Esophagus mucosa (tissue), 1 donor: ENCODE data around the gene KRT13. TPM values are rescaled to one million over a fixed set of nuclear protein-coding genes. Genes with fewer than 3 reads are reported as not detected.

Experiments
- ATAC-seq: fragments of 200-7000 bp; cut with Tn5 transposase; one replicate; pipeline ENCODE4 v1.9.1; 2020
- total RNA-seq: library from RNA; stranded (reverse); gene quantifications from one replicate; pipeline ENCODE4 v1.2.4, GENCODE V29; 2023
- donor health status: DM: yes; HTN: yes; CAD: no.

KRT13 gene
- total RNA-seq, 1 donor from 2014 or later: 44,686 TPM

DNA sequence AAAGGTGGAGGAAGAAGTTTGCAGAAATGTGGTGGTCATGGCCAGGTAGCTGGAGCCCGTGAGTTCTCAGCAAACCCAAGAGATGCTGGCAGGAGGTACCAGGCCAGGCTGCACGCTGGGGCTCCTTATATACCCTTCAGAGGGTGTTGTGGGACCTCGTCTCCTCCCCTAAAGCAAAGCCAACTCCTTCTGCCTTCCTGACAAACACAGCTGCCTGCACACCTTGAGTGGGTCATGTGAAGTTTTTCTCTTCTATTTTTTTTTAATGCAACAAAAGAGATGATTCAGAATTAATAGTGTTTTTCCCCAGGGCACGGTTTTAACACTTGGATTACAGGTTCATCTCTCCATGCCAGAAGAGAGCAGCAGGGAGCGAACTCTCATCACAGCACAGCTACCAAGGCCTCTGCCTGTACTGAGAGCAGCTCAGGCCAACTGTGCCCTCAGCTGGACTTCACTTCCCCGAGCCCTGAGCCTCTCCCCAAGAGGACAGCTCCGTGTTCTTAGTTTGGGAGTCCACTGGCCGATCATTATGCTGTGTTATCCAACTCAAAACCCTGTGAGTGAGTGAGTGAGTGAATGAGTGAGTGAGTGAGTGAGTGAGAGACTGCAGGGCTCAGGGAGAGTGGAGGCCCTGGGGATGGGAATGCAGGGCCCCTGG is 13.5 kb upstream of the KRT13 start, which contains the start of gene KRT15:
Gene KRT15 (minus strand): TSS at position 102 of the 661 bp plus-strand sequence. CDS start 63 bp downstream, at position 39.
- peak; percentile 46 for ATAC-seq

DNA sequence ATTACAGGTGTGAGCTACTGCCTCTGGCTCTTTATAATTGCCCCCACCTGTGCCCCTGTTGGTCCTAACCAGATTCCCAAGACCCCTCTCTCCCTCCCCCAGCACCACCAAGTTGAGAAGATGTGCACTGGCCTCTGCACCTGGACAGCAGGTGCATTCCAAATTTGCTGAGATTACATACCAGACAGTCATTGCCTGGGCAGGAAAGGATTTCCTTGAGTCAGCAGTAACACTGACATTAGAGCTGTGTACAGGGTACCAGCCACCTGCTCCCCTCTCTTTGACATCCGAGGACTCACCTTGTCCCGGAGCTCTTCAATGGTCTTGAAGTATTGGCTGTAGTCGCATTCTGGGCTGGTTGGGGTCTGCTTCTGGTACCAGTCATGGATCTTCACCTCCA is 12.6 kb upstream of the KRT13 start:
- ATAC-seq: no peak

DNA sequence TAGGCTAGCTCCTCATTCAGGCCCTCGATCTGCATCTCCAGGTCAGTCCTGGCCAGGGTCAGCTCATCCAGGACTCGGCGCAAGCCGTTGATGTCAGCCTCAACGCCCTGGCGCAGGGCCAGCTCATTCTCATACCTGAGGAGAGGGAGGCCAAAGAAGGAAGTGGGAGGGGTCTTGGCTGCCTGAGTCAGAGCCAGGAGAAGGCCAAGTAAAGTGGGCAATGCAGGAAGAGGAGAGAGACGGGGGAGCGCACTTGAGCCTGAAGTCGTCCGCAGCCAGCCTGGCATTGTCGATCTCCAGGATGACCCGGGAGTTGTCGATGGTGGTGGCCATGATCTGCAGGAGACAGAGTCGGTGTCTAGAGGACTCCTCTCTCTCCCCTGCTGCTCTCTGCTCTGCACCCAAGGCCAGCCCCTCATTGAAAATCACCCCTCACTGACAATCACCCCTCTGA is 11.4 kb upstream of the KRT13 start:
- ATAC-seq: no peak

DNA sequence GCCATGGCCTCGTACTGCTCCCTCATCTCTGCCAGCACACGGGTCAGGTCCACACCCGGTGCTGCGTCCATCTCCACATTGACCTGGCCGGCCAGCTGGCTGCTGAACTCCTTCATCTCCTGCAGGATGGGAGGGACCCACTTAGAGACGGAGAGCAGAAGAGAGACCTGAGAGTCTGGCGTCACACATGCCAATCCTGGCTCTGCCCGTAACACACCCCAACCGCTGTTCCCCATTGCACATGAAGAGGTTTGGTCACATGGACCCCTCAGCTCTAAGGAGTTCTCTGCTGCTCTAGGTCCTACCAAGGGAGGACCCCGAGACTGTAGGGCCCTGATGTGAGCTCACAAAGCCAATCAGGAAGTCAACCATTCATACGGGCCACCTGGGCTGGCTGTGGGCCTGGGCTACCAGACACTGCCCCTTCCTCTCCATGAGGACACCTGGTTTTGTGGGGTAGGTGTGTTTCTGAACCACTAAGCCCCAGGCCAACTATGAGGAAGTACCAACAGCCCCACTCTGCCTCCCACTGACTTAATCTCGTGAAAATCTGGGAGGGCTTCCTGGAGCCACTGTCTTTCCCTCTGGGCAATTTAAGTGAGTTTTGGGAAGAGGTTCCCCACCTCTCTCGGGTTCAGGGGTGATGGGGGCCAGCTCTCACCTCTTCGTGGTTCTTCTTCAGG is 10.9 kb upstream of the KRT13 start:
- ATAC-seq: no peak

DNA sequence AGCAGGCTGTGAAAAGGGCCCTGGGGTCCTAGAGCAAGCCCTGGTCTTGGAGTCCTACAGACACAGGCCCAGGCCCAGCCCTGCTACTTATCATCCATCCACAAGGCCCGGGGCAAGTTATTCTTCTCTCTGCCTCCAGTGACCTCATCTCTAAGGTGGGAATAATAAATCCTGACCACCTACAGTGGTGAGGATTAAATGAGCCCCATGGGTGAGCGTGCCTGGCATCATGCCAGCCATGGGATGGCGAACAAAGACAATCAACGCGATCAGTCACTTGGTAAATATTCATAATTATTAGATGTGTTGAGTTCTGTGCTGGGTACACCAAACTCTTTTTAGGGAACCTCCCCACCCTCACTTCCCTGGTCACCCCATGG is 7.7 kb upstream of the KRT13 start:
- ATAC-seq: peak; percentile 30

DNA sequence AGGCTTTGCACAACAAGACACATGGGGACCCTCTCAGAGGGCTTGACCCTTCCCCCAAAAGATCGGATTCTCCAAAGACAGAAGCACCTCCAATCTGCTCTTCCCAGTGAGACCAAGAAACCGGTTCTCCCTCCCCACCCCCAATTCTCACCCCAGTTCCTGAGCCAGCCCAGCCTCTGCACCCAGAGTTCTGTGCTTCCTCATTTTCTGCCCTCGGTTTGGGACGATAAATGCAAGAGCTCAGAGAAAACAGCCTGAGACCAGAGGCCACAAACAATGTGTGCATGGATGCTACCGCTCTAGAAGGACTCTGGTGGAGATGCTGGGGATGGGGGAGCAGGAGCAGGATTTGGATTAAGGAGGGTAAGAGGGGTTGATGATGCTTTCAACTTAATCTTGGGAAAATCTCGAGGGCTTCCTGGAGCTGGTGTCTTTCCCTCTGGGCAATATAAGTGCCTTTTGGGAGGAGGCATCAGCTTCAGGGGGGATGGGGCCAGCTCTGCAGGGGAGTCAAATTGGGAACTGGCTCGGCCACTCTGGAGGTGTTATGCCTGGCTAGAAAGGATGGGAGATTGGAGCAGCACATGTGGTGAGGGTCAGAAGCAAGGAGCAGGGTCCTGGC is 7.2 kb upstream of the KRT13 start:
- ATAC-seq: peak; percentile 16

DNA sequence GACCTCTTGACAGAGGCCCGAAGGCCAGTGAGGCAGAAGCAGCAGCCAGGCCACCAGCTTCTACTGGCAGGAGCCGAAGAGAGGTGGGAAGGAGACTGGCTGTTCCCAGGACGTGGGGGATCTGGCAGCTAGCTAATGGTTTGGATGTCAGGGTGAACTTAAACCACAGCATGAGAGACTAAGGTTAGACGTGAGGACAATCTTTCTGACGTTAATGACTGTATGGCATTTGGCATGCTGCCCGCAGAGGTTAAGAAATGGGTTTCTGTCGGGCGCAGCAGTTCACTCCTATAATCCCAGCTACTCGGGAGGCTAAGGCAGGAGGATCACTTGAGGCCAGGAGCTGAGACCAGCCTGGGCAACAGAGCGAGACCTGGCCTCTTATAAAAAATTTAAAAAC is 6.3 kb upstream of the KRT13 start:
- ATAC-seq: no peak

DNA sequence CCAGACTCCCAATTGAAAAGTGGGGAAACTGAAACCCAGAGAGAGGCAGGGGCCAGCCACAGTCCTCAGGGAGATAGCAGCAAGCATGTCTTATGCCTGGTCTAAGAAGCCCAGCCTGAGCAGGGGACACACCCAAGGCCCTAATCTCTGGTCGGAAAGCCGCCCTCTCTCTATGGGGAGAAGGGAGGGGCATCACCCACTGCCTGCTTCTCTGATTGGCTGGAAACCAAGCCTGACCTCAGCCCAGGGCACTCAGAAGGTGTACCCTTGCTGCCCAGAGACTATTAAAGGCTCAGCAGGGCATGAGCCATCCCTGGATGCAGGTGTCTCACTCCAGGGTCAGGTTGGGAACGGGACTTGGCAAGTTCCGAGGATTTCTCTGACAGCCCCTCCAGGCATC is 5.7 kb upstream of the KRT13 start:
- peak; percentile 66 for ATAC-seq

DNA sequence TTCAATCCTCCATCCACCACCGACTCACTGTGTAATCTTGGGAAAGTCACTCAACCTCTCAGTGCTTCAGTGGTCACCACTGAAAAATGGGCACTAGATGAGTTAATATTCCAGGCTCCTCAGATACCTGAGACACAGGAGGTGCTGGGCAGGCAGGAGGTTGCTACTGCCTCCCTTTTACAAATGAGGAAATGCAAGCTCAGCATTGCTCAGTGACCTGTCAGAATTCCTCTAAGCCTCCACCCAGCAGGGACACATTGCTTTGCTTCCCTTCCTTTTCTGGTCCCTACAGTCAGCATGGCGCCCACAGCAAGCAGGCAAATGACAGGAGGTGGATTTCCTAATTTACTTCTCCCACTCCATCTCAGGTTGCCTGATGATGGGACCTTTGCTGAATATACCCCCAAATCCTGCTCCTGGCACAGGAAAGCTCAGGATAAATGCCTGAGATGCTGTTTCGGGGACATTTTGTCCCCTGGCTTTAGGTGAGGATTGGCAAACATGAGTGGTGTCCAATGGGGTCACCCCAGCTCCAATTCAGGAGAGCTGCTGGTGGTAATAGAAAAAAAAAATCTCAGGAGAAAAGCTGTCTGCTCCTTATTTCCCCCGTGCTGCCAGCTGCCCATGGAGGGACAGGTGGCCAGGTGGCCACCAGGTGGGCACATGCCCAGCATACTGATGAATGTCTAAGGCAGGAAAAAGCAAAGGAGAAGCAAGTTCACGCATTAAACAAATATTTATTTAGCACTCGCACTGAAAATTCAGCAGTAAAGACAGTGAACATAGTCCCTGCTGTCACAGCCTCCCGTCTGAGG is 5.0 kb upstream of the KRT13 start:
- ATAC-seq: no peak

DNA sequence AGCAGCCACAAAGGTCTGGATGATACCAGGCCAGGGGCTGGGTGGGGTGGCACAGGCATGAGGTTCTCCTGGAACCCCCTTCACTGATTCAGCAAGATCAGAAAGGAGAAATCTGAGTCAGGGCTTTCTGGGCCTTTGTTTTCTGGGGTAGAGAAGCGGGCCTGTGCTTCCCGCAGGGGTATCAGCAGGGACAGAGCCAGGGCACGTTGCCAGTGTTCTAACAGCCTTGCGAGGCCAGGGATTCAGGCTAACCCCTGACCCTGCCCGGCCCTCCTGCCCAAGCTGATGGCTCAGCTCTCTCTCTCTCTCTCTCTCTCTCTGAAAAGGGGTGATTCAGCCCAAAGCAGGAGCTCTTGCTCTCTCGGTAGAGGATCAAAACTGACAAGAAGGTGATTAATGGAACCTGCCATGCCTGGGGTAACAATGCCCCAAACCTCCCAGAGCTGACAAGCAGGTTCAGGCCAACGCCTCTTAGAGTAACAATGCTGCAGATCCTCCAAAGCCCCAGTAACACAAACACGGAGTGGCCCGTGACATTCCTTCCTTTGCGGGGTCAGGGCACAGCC is 2.0 kb upstream of the KRT13 start:
- peak; percentile 45 for ATAC-seq

DNA sequence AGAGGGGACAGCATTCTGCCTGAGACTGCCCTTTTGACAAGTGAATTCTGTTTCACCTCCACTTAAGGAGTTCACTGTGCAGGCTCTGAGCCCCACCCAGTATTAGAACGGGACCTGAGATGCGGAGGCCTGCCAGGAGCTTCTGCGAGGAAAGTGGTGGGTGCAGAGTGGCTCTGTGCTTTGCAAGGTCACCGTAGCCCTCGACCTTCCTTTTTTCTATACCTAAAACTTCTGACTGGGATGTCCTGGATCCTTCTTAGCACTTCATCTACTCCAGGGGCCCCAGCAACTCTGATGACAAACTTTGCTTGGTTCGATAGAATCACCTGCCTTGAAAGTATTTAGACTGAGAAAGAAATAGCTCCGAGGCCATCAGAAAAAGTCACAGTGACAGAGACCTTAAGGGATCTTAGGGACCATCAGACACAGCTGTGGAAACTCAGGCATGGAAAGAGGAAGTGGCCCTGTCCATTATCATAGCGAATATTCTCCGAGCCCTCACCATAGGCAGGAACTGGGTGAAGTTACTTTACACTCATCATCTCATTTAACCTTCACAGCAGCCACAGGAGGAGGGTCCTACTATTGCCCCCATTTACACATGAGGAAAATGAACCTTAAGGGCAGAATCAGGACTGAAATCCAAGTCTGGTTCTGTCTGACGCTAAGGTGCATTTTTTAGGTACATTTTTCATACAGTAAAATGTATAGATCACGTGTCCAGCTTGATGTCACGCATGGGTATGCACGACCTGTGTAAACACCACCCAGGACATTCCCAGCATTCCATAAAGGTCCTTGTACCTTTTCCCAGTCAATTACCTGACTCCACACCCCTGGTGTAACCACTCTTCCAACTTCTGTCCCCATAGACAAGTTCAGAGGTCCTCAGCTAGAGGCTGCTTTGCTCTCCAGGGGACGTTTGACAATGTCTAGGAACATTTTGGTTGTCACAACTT is 676 bp upstream of the KRT13 start:
- ATAC-seq: peak; percentile 13

DNA sequence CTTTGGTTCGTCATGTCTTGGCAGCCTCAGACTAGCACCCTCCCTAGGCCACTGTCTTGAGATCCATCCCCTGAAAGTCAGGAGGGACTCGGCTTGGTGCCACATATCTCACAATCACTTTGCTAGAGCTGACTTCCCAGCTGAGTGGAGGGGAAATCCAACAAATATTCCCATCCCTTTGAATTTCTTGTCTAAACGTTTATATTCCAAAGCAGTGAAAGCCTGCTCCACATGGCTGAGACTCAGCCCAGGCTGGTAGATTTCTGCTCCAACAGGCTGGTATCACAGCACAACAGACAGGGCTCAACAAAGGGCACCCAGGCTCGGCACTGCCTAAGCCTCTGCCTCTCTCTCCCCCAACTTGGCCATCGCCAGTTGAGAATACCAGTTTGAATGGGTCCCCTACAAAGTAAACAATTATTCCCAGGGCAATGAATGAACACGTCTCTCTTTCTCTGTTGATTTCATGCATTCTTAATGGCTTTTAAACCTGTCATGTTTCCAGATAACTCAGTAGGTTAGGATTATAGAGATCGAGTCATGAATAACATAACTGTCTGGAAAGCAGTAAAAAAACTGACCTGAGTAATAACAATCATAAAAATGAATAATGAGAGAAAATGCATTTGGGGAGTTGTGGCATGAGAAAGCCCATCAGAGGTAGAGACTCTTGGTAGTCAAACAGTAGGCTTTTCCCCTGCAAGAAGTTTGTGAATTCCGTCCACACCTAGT is 1.0 kb downstream of the KRT13 start:
- no peak for ATAC-seq

DNA sequence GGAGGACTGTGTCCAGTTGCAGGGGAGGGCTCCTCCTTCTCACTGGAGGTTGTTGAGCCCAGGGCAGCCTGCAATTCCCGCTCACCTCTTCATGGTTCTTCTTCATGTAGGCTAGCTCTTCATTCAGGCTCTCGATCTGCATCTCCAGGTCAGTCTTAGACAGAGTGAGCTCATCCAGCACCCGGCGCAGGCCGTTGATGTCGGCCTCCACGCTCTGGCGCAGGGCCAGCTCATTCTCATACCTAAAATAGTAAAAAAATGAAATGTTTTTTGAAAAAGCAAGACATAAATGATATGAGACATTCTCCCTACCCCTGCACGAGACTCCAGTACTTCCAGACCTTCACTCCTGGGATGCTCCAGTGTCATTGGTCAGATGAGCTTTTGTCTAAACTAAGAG is 2.2 kb downstream of the KRT13 start:
- no peak for ATAC-seq

DNA sequence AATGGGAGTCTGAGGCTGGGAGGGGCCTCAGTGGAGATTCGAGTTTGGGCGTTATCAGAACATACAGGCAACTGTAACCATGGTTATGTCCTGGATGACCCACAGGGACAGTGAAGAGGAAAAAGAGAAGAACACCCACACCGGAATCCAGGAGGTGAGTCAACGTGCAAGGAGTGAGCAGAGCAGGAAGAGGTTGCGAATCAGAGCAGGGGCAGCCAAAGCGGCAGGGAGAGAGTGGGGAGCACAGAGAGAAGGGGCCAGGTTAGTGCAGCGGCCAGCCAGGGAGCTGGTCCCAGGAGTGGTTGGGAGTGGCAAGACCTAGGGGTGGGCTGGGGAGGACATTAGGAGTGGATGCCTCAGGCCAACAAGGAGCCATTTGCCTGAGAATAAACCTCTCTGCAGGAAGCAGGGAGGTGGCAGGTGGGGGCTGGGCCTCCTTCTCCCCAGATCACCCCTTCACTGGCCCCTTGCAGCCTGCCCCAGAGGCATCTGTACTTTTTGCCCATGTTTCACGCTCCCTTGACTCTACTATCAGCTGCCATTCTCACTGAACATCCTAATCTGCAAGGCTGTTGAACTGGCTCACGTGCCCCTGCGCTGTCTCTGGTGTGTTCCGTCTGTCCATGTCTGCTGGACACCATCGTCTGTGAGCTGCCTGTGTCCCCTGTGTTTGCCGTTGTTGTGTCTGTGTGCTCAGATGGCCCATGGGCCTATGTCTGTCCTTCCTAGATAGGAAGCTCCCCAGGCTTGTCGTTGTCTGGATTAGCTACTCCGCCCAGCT is 5.1 kb downstream of the KRT13 start:
- ATAC-seq: peak; percentile 10

DNA sequence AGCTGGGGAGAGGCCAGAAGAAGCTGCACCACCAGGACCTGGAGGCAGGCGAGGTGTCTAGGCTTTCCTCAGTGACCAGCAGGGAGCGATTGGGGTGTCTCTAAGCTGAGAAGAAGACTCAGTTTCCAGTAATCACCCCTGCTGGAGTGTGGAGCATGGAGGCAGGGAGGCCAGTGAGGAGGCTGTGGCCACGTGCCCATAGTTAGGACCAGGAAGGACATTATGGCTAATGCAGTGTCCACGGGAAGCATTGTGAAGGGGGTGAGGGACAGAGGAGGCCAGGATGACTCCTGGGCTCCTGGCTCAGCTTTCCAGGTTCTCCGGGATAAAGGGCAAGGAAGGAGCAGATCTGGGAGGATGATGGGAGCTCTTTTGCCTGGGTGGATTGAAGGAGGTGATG is 5.7 kb downstream of the KRT13 start:
- peak; percentile 1 for ATAC-seq

DNA sequence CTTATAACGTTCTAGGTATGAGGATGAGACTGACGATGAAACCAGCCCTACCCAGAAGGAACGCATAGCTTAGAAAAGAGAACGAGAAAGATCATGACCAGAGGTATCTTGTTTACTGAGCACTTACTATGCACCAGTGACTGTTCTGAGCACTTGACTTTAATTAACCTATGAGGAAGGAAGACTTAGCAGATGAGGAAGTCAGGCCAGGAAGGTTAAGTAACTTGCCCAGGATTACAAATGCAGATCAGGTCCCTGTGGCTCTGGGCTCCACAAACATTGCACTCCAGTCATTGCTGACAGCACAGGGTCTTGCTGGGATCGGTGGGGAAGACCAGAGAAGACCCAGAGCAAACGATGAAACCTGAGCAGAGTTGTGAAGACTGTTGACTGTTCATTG is 7.1 kb downstream of the KRT13 start:
- ATAC-seq: no peak

DNA sequence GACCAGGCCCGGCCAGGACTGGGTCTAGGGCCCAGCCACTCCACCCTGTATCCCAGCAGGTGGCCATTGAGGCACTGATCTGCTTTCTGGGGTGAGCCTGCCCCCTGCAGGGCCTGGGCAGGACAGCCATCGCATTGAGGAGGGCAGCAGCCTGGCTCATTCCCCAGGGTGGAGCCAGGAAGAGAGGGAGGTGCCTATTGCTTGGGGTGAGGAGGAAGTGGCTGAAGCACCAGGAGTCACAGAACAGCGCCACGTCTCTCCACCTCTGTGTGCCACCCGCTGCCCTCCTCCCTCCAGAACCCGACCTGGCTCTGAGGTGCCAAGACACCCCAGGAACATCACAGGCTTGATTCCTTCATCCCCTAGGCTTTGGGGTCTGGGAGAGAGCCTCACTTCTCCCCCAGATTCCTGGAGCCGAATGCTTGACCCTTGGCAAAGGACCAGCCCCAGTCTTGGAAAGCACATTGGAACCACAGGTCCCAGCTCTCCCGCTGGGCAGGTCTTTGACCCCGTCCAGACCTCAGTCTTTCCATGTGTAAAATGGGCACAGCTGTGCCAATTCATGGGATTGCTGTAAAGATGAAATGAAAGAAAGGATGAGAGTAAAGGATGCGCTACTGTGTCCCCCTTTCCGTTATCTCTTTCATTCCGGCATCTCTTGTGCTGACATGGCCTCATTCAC is 8.5 kb downstream of the KRT13 start:
- peak; percentile 18 for ATAC-seq

DNA sequence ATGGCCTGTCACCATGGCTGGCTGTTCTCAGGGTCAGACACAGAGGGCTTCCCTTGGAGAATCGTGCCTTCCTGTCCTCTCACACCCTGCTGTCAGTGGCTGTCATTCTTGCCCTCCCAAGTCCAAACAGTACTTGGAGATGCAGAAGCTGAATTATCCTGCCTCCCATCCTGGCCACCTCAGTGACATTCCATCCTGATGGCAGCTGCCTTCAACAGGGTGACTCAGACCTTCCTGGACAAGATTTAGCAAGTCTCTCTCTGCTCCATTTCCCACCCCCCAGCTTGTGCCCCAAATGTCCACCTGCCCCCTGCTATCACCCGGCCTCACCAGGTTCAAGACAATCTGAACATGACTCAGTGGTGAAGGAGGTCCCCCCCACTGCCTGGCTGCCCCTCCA is 10.9 kb downstream of the KRT13 start:
- peak; percentile 1 for ATAC-seq

DNA sequence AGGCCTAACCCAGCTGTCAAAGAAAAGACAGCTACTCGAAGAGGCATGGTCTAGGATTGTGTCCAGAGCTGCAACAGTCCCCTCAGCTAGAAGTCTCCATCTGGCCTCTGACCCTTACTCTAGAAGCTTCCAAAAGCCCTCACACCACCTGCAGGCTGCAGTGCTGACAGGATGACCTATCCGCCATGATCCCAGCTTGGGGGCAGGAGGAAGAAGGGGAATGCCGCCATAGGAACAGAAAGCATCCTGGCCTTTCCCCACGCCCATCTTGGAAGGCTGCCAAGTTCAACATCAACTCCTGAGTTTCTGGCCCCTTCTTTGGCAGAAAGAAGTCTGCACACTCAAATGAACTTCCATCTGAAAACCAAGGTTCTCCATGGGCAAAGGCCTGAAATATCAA is 12.6 kb downstream of the KRT13 start:
- no peak for ATAC-seq
